Right cardiac atrium (tissue), 5 donors: ENCODE measurements around the gene GDI1. TPM values are rescaled to one million over a fixed set of nuclear protein-coding genes. Genes with fewer than 3 reads are reported as not detected.

Experiments used
- ATAC-seq, 2 donors: fragments of 200-7000 bp; cut with Tn5 transposase; one replicate each; pipeline versions ENCODE4 v1.8.0 to v1.9.1; 2020; ENCODE audit warnings: moderate library complexity in 2 of 2, mild to moderate bottlenecking in 1 of 2
- DNase-seq, 3 donors: peaks; one replicate each; pipeline ENCODE4 v3.0.0-alpha.2; 2020
- H3K27ac ChIP-seq: one replicate; pipeline ENCODE4 v1.5.1; 2013; ENCODE audit warnings: mild to moderate bottlenecking, low read length, control low read depth, moderate library complexity
- H3K27me3 ChIP-seq: one replicate; pipeline ENCODE4 v1.6.1; 2013; ENCODE audit not compliant: control insufficient read depth, insufficient read depth
- H3K4me1 ChIP-seq: one replicate; pipeline ENCODE4 v1.6.1; 2013; ENCODE audit warnings: low read length; ENCODE audit not compliant: control insufficient read depth, insufficient read depth
- H3K4me3 ChIP-seq: one replicate; pipeline ENCODE4 v1.5.1; 2013; ENCODE audit warnings: low read length, control low read depth
- H3K9me3 ChIP-seq: one replicate; pipeline ENCODE4 v1.6.1; 2013; ENCODE audit warnings: low read length; ENCODE audit not compliant: control insufficient read depth
- WGBS: extraction: QIAGEN DNeasy Blood & Tissue Kit; methylation state at CpG from one replicate; pipeline ENCODE4 v1.1.7; 2013; 5-methylcytosine and 5-hydroxymethylcytosine counted together
- intact Hi-C, 4 donors: fragments of 100-400 bp; cut with DNase I; formaldehyde crosslinking; loops; one replicate each; pipeline versions ENCODE4 v1.11.0 to v1.14.0; 2022 to 2023
- polyA plus RNA-seq: library from polyadenylated mRNA; stranded (reverse); fragments of 200-250 nt; gene quantifications from one replicate; pipeline ENCODE4 v1.2.3, GENCODE V29; 2013
- total RNA-seq, 4 donors: library from RNA; stranded (reverse); fragmentation: NEBNext Ultra II Directional; extraction: Animal tissue kit (Norgen Biotek cat#: 25700); gene quantifications; one replicate each; pipeline ENCODE4 v1.2.1, GENCODE V29; 2021
- donor health status: healthy with polysubstance abuse.
- donor health status: DM: no; HTN: yes; CAD: no.
- donor health status: DM: no; HTN: no; CAD: no.
- donor health status: DM: no; HTN: yes; CAD: no; lungs with severe emphysema.
- donor health status: DM: yes; HTN: yes; CAD: no.

GDI1 gene
- total and polyA plus RNA-seq, 5 donors, result 82.7 to 102 (median 97.6) TPM

GRCh38 chrX:154429711-154430110 is 7.2 kb upstream of the GDI1 start:
- Histone ChIP-seq H3K4me1 (no peaks in the 10 kb centered on the region), H3K27ac (no peak overlapping the region), H3K9me3 (no peaks in the 10 kb centered on the region), H3K4me3 (no peak overlapping the region), H3K27me3 (no peaks in the 10 kb centered on the region)
- DNase-seq (no peak), ATAC-seq (no peak)
- intact Hi-C loops, result no loop called here
- 83% methylated on average over 2 of the region's 2 CpGs for WGBS

GRCh38 chrX:154430479-154430878 is 6.5 kb upstream of the GDI1 start:
- intact Hi-C loops, result no loop called here
- DNase-seq (no peak), ATAC-seq (no peak)
- Histone ChIP-seq H3K4me3 (no peak overlapping the region), H3K9me3 (no peaks in the 10 kb centered on the region), H3K27me3 (no peaks in the 10 kb centered on the region), H3K4me1 (no peaks in the 10 kb centered on the region), H3K27ac (no peak overlapping the region)
- WGBS, result 46% methylated on average over 6 of the region's 6 CpGs

DNA sequence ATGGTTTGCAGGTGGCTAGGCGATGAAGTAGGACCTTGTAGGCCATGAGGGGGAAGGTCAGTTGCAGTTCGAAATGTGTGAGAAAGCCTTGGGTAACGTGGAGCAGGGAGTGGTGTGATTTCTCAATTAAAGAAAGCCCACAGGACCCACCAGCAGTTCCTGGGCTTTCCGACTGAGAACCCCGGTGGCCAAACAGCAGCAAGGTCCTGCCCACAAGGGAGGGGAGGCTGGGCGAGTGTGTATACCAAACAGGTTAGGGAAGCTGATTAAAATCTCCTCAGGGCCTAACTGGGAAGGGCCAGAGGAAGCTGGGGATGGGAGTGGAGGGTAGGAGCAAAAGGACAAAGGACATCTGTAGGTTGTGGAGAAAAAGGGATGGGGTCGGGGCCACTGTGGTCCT is 6.0 kb upstream of the GDI1 start:
- DNase-seq, result no peak
- no peaks in the 10 kb centered on the region for H3K27me3 ChIP-seq
- WGBS, result 62% methylated on average over 7 of the region's 7 CpGs
- no peak overlapping the region for H3K27ac ChIP-seq
- ATAC-seq, result no peak
- no peak overlapping the region for H3K4me3 ChIP-seq
- H3K4me1 ChIP-seq, result no peaks in the 10 kb centered on the region
- no peaks in the 10 kb centered on the region for H3K9me3 ChIP-seq
- intact Hi-C loops, result no loop called here

DNA sequence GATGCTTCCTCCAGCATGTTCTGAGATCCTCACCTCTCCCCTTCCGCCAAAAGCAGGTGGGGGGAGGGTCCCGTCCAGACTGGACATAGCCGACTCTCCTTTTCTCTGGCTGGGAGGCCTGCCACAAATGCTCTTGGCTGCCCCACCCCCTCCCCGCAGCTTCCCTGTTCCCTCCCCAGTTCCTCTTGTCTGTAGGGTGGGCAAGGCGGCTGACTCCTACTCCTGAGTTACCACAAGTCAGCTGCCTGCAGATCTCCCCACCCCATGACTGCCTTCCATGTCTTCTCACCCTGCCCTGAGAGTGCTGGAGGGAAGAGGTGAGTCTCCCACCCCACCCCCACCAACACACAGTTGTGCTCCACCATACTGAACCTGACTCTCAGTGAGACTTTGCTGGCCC is 5.6 kb upstream of the GDI1 start:
- intact Hi-C loops, result no loop called here
- WGBS, result 69% methylated on average over 5 of the region's 5 CpGs
- H3K27me3 ChIP-seq, result no peaks in the 10 kb centered on the region
- H3K4me1 ChIP-seq, result no peaks in the 10 kb centered on the region
- ATAC-seq (no peak), DNase-seq (peak in 2 of 3 donors; percentile 64 to 70)
- H3K9me3 ChIP-seq, result no peaks in the 10 kb centered on the region
- H3K27ac ChIP-seq, result peak overlapping the region; percentile 28
- H3K4me3 ChIP-seq, result no peak overlapping the region

DNA sequence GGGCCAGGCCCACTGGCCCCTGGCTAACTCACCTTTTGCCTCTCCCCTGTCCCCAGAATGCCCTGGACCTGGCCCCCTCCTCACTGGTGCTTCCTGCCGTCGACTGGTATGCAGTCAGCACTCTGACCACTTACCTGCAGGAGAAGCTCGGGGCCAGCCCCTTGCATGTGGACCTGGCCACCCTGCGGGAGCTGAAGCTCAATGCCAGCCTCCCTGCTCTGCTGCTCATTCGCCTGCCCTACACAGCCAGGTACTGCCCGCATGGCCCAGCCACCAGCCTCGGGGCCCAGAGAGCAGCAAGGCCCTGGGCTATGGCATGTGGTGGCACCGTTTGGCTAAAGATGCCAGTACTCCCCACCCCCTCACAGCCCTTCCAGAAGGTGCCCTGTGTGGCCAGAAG is 4.7 kb upstream of the GDI1 start:
- DNase-seq, result no peak
- Histone ChIP-seq H3K27me3 (no peaks in the 10 kb centered on the region), H3K27ac (no peak overlapping the region), H3K4me1 (no peaks in the 10 kb centered on the region), H3K4me3 (no peak overlapping the region), H3K9me3 (no peaks in the 10 kb centered on the region)
- WGBS, result 87% methylated on average over 8 of the region's 8 CpGs
- intact Hi-C loops, result no loop called here
- ATAC-seq, result no peak

- 87% methylated on average over 7 of the region's 7 CpGs for WGBS
- no peaks in the 10 kb centered on the region for H3K27me3 ChIP-seq
- intact Hi-C loops, result no loop called here
- H3K9me3 ChIP-seq, result no peaks in the 10 kb centered on the region
- ATAC-seq (no peak), DNase-seq (no peak)
- H3K4me3 ChIP-seq, result no peak overlapping the region
- peaks cover 1% of the 10 kb centered on the region for H3K4me1 ChIP-seq
- H3K27ac ChIP-seq, result no peak overlapping the region
Measured at GRCh38 chrX:154433605-154434004, 3.3 kb upstream of the GDI1 start.

GRCh38 chrX:154434394-154435168 is 2.4 kb upstream of the GDI1 start:
- peaks cover 1% of the 10 kb centered on the region for H3K4me1 ChIP-seq
- no peak overlapping the region for H3K27ac ChIP-seq
- ATAC-seq (no peak), DNase-seq (no peak)
- H3K4me3 ChIP-seq, result no peak overlapping the region
- 94% methylated on average over 7 of the region's 7 CpGs for WGBS
- intact Hi-C loops, result no loop called here
- H3K9me3 ChIP-seq, result no peaks in the 10 kb centered on the region
- H3K27me3 ChIP-seq, result no peaks in the 10 kb centered on the region

GRCh38 chrX:154435171-154435733 is 1.7 kb upstream of the GDI1 start:
- H3K27ac ChIP-seq, result no peak overlapping the region

DNA sequence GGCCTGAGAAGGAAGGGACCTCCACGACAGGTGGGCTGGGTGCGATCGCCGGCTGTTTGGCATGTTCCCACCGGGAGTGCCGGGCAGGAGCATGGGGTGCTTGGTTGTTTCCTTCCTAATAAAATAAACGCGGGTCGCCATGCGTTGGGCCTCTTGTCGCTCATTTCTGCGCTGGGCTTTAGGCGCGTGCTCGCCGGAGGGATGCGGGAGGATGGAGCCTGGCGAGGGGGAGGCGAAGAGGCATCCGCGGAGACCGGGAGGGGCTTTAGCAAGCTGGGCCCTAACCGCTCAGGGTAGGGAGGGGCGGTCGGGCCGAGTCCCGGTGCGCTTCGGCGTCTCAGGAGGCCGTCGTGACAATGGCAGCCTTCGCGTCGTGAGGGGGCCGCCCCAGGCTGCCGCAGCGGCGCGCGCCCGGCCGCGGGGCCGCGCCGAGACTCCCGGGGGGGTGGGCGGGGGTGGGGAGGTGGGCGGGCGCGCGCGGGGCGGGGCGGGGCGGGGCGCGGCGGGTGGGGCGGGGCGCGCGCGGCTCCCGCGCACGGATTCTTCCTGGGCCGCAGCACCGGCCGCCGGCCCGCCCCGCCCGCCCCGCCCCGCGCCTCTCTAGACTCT is 476 bp upstream of the GDI1 start:
- 5% methylated on average over 58 of the region's 78 CpGs for WGBS
- DNase-seq (peak; percentile 45 to 78 (median 76)), ATAC-seq (peak; percentile 34 to 40)
- peak overlapping the region; percentile 79 for H3K4me3 ChIP-seq
- H3K27me3 ChIP-seq, result no peaks in the 10 kb centered on the region
- H3K4me1 ChIP-seq, result peaks cover 1% of the 10 kb centered on the region
- peak overlapping the region; percentile 79 for H3K27ac ChIP-seq
- no peaks in the 10 kb centered on the region for H3K9me3 ChIP-seq
- intact Hi-C loops, result no loop called here

More at GRCh38 chrX:154435171-154435733, 1.7 kb upstream of the GDI1 start:
- intact Hi-C loops, result no loop called here
- Histone ChIP-seq H3K4me3 (no peak overlapping the region), H3K9me3 (no peaks in the 10 kb centered on the region), H3K27me3 (no peaks in the 10 kb centered on the region), H3K4me1 (peaks cover 1% of the 10 kb centered on the region)
- 92% methylated on average over 19 of the region's 19 CpGs for WGBS
- DNase-seq (no peak), ATAC-seq (no peak)

DNA sequence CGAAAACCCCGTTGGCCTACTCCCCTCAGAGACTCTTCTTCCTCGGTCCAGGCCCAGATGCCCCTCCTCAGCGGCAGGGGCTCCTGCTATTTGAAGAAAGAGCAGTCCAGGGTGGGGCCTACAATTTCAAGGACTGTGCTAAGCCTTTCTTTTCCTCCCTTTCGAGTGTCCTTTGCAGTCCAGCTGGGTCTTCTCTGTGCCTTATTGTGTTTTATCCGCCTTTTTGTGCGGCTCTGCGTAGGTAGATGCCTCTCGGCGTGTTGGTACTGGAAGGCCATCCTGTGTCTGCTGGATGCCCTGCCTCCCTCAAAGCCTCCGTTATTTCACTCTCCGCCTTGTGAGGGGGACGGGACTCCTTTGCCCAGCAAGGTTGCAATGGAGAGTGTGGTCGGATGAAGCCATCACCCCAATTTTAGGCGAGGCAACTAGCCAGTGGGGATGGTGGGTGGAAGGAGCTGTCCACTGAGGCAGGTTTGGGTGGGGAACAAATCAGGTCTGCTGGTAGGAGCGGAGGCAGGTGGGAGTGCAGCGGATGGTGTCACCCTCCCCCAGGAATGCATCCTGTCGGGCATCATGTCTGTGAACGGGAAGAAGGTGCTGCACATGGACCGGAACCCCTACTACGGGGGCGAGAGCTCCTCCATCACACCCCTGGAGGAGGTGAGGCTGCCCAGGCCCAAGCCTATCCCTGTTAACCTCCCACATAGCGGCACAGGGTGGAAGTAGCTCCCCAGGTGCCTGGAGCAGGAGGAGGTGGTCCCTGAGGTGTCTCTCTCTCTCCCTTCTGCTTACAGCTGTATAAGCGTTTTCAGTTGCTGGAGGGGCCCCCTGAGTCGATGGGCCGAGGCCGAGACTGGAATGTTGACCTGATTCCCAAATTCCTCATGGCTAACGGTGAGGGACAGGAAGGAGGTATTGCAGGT is 1.3 kb downstream of the GDI1 start:
- no peak for ATAC-seq
- Histone ChIP-seq H3K27me3 (no peaks in the 10 kb centered on the region), H3K4me3 (peak overlapping the region; percentile 79), H3K27ac (no peak overlapping the region), H3K9me3 (no peaks in the 10 kb centered on the region), H3K4me1 (peaks cover 1% of the 10 kb centered on the region)
- no peak for DNase-seq
- intact Hi-C loops, result no loop called here
- 26% methylated on average over 28 of the region's 28 CpGs for WGBS

DNA sequence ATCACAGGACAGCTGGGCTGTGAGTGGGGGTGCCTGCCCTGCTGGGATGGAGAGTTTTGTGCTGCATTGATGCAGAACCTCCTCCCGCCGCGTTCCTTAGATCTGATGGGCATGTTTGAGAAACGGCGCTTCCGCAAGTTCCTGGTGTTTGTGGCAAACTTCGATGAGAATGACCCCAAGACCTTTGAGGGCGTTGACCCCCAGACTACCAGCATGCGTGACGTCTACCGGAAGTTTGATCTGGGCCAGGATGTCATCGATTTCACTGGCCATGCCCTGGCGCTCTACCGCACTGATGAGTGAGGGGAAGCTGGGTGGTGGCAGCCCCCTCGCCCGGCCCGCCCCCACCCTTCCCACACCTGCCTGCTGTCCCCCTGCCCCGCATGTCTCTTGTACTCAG is 2.9 kb downstream of the GDI1 start:
- H3K4me1 ChIP-seq, result peaks cover 3% of the 10 kb centered on the region
- WGBS, result 84% methylated on average over 18 of the region's 18 CpGs
- intact Hi-C loops, result no loop called here
- no peak overlapping the region for H3K27ac ChIP-seq
- no peak overlapping the region for H3K4me3 ChIP-seq
- no peaks in the 10 kb centered on the region for H3K27me3 ChIP-seq
- DNase-seq (no peak), ATAC-seq (no peak)
- no peaks in the 10 kb centered on the region for H3K9me3 ChIP-seq
